NCI-H82 treated with DMSO at 0.1 percent for 48 hours (cell line): ENCODE measurements around the gene PLEKHG4B.
"Not testable (repeated sequence)": the region's sequence is repeated elsewhere in the genome, so short reads cannot be mapped to it uniquely, and the experiment has no call there.

ENCODE experiments used
- DNase-seq: peaks from one replicate; lab custom pipeline; 2025; ENCODE audit not compliant: unreplicated experiment; lab: John Stamatoyannopoulos, UW

Gene PLEKHG4B

DNA sequence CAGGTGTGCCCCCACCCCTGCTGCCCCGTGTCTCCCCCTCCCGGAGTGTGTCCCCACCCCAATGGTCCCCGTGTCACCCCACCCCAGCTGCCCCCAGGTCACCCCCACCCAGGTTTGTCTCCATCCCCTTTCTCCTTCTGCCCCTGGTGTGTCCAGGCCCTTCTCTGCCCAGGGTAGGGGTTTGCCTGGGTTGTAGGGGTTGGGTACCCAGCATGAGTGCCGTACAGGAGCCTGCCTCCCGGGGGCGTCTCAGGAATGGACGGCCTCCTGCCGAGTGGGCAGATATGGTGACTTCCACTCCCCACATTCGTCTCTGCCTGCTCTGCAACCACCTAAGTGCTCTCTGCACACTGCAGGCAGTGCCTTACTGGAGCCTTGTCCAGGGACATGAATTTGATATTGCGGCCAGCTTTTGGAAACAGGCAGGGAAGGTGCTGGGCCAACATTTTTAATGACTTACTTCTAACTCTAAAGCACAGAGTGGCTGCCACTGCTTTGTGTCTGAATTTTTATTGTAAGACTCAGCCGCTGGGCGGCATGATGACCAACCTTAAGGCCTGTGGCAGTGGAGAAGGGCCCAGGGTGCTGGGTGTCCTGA, 106.0 kb downstream of the PLEKHG4B start:
- DNase-seq = no peak

DNA sequence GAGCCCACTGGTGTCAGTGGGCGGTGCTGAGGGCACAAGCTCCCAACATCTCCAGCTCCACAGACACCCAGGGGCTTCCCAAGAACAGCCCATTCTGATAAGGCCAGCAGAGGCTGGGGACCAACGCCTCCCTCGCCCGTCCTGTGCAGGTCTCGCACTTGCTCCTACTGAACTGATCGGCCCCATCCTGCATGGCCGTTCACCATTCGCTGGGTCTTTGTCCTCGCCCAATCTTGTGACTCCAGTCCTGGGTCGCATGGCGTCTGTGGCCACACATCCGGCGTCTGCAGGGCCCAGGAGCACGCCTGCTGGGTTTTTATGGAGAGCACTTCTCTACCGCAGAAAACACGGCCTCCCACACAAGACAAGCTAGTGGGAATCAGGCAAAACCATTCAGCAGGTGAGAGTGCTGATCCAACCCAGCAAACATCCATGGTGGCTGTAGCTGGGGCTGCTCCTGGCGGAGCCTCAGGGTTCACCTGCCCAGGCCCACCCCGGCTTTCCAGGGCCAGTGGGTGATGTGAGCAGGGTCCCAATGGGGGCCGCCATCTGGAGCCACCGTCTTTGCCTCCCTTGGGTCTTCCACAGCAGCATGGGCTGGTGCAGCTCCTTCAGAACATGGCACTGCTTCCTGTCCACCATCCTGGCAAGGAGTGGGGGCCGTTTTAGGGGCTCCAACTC, 106.7 kb downstream of the PLEKHG4B start:
- DNase-seq = no peak

DNA sequence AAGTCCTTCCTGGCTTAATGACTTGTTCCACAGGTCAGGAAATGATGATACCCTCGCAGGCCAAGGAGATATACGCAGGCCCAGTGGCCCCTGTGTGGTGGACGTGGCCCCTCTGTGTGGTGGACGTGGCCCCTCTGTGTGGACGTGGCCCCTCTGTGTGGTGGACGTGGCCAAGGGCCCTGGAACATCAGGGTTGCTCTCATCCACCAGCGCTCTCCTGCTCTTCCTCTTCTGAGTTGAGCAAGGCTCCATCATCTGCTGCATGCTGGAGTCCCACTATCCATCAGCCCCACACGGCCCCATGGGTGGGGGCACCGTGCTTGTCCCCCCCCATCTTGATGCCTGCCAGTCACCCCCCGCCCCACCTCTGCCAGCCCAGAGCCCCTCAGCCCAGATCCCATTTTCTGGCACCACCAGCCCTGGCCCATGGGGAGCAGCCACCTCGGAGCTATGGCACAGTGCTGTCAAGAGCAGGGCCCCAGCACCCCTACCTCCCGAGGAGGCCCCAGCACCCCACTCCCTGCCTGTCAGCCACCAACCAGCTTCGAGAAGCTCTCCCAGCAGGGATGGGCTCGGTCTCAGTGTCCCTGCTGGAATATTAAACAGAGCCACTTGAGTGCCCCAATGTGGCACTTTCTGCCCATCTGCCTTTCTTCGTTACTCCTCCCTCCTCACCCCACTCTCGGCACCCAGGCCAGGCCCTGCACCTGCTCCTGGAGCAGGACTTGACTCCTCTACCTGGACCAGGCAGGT, 107.4 kb downstream of the PLEKHG4B start:
- no peak for DNase-seq

GRCh38 chr5:199950-200645, 108.1 kb downstream of the PLEKHG4B start:
- no peak for DNase-seq

DNA sequence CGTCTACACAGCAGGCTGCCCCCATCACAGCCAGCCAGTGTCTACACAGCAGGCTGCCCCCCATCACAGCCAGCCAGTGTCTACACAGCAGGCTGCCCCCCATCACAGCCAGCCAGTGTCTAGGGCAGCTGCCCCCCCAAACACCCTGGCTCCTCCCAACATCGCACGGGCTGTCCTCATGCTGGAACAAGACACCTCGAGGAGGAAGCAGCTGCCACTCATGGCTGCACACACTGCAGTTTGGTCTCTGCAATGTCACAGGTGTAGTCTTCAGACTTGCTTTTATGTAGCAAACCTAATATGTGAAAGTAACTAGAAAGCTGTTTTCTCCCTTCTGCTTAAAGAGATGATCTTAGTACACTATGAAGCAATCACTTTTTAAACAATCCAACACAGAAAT, 109.0 kb downstream of the PLEKHG4B start:
- DNase-seq = no peak

DNA sequence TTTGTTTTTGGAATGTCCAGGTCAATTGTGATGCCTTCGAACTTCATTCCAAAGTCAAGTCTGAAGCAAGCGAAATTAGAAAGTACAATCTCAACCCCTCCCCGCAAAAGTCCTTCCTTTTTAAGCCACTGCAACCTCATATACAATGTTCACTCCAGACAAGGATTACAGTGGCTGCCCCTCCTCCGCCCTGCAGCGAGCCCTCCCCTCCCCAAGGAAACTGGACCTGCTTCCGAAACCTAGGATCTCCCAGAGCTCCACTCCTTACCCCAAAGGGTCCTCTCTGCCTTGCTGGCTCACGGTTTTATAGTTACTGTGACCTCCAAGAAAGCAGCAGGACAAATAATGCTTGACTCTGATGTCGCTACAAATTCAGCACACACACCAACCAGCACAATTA, 109.7 kb downstream of the PLEKHG4B start:
- DNase-seq = no peak

GRCh38 chr5:203246-203930, 111.4 kb downstream of the PLEKHG4B start:
- no peak for DNase-seq

- no peak for DNase-seq
Observed at GRCh38 chr5:204001-204400, 112.0 kb downstream of the PLEKHG4B start.

DNA sequence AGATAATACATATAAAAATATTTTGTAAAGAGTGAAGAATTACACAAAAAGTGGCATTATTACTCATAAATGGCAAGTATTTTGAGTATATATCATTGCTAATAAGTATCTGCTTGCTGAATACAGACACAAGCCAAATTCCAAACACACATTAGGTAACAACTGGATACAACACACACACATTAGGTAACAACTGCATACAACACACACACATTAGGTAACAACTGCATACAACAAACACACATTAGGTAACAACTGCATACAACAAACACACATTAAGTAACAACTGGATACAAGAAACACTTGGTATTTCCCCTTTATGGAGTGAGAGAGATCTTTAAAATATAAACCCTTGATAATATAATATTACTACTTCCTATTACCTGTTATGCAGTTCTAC, 112.5 kb downstream of the PLEKHG4B start:
- DNase-seq = no peak

DNA sequence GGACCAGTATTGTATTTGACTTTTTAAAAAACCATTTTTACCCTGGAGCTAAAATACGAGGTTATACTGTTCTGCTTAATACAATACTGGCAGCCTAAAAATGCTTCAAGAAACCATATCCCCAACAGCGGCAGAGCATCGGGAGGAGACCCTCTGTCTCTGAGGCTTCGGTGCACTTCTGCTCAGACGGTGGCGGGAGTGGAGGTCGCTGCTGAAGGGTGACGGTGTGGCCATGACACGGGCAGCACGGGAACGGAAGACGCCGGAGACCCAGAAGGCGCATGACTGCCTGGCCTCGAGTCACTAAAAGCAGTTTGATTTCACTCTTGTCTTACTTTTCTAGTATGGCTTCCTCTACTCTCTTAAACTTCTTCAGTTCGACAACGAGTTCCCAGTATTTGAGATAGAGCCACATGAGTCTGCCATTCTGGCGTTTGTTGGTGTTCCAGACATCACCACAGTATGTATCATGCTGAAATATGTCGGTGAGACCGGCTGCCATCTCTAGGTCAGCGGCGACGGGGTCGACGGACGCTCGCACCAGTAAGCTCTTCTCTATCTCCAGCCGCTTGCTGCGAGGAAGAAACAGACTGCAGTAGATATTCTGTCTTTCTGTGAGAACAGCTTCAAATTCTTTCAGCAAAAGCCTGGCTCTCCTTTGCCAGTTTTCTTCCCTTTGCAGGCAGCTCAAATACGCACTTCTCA, 113.2 kb downstream of the PLEKHG4B start:
- DNase-seq = no peak

DNA sequence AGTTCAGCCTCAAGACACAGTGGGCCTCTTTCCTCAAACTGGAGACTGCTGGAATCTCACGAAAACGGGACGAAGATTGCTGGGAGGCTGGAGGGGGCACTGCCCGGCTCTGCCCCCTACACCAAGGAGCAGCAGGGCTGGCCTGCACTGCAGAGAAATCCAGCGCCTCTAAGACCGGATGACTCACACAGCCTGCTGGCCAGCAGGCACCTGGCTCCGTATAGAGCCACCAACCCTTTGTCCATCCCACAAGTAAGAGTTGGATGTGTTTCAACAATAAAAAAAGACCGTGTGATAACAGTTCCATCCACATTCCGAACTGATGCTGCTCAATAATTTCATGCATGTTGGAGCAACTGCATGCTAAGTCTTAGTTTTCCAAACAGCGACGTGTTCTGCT, 114.4 kb downstream of the PLEKHG4B start:
- no peak for DNase-seq

DNA sequence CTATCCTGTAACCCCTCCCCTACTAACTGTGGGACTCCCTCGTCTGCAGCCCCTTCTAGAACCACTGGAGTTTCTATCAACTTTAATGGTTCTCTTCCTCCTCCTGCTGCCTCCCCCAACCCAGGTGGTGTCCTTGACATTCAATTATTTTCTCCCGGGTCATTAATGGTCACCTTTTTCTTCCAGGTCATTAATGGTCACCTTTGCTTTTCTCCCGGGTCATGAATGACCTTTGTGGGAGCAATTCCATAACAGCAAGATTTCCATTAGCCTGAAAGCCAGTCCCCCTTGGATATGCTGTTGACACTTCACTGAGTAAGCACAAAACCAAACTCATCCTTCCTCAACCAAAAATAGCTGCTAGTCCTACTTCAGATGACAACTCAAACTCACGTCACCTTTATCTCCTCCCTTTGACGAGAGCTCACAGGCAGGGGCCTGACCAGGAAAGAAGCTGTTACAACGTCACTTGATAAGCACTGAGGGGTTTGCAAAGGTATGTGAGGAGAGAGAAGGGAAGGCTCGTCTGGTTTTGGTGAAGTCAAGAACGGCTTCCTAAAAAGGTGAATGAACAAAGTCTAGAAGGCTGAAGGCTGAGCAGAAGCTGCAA, 115.1 kb downstream of the PLEKHG4B start:
- no peak for DNase-seq

GRCh38 chr5:207599-207998, 115.6 kb downstream of the PLEKHG4B start:
- DNase-seq = no peak

GRCh38 chr5:208449-209114, 116.6 kb downstream of the PLEKHG4B start:
- DNase-seq = no peak

DNA sequence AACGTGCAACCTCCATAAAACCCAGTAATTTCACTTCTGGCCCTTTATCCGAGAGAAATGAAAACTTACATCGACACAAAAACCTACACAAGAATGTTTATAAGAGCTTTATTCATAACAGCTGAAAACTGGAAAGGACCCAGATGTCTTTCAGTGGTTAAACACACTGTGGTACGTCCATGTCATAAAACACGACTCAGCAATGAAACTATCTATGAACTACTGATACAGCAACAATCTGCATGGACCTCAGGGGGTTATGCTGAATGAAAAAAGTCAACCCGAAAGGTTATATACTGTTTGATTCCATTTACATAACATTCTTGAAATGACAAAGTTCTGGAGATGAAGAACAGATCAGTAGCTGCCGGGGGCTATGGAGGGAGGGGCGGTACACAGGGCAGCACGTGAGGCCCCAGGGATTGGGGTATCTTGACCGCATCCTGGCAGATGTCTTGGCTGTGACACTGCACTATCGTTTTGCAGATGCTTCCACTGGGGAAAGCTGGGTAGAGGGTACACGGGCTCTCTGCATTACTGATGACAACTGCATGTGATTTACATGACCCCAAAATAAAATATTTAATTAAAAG, 121.9 kb downstream of the PLEKHG4B start:
- DNase-seq = no peak

DNA sequence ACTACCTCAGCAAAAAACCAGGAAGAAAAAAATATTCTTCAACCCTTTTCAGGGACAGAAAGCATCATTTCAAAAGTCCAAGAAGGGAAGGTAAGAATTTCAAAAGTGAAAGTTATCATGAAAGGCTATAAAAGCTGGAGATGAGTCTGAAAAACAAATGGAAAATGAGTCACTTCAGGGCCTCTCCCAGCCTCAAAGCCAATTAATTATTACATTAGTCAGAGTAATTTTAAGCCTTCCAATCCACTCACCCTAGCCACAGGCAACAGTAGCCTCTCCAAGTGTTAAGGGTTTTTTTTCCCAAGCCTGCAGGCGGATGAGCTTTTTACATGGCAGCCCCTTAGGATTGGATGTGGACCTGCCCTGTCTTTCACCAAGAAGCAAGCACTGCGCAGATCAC, 123.3 kb downstream of the PLEKHG4B start:
- not testable (repeated sequence) for DNase-seq

- not testable (repeated sequence) for DNase-seq
Observed at GRCh38 chr5:216076-216475, 124.1 kb downstream of the PLEKHG4B start.

- peak; percentile 58 for DNase-seq
Observed at GRCh38 chr5:217494-218456, 125.8 kb downstream of the PLEKHG4B start, which contains the start of the genes CCDC127 and SDHA. Gene CCDC127 (minus strand): TSS chr5:218153. CDS start chr5:216849, 1,304 bp downstream. Gene SDHA (plus strand): TSS chr5:218320. CDS start chr5:218356, 36 bp downstream.
